Central memory CD8-positive, alpha-beta T cell (primary cell): Measurements from ENCODE around the gene KITLG.
"Not testable (repeated sequence)": the region's sequence is repeated elsewhere in the genome, so short reads cannot be mapped to it uniquely, and the experiment has no call there.

Experiments
- ATAC-seq: fragments of 150-1000 bp; cut with Tn5 transposase; replicated peaks from 2 replicates; pipeline ENCODE4 v1.10.0; 2022; ENCODE audit warnings: mild to moderate bottlenecking, moderate FRiP score, moderate number of reproducible peaks; ENCODE audit not compliant: poor library complexity, severe bottlenecking; ENCODE audit errors: extremely low read depth
- DNase-seq, 2 donors: peaks; one replicate each; pipeline ENCODE4 v3.0.0; 2021; ENCODE audit warnings: low spot score in 2 of 2
- H3K27ac Mint-ChIP-seq: one replicate; pipeline ENCODE4 v1.8.0; 2022; ENCODE audit warnings: low read depth, mild to moderate bottlenecking, moderate library complexity, mixed read lengths
- H3K27me3 Mint-ChIP-seq: one replicate; pipeline ENCODE4 v1.8.0; 2022; ENCODE audit warnings: mixed read lengths
- H3K36me3 Mint-ChIP-seq: one replicate; pipeline ENCODE4 v1.8.0; 2022; ENCODE audit warnings: mild to moderate bottlenecking, moderate library complexity, mixed read lengths; ENCODE audit not compliant: insufficient read depth
- H3K4me1 Mint-ChIP-seq: one replicate; pipeline ENCODE4 v1.8.0; 2022; ENCODE audit warnings: mixed read lengths
- H3K4me3 Mint-ChIP-seq: one replicate; pipeline ENCODE4 v1.8.0; 2022; ENCODE audit warnings: mild to moderate bottlenecking, moderate library complexity, mixed read lengths
- H3K9me3 Mint-ChIP-seq: one replicate; pipeline ENCODE4 v1.8.0; 2022; ENCODE audit warnings: mixed read lengths

The KITLG gene

GRCh38 chr12:88549929-88550328, 30.3 kb downstream of the KITLG start:
- H3K27me3 Mint-ChIP-seq = no peaks in the 10 kb centered on the region
- H3K4me3 Mint-ChIP-seq = no peak overlapping the region
- no peak for DNase-seq
- H3K36me3 Mint-ChIP-seq = no peaks in the 10 kb centered on the region
- ATAC-seq = no peak
- no peaks in the 10 kb centered on the region for H3K9me3 Mint-ChIP-seq
- H3K4me1 Mint-ChIP-seq = no peaks in the 10 kb centered on the region
- H3K27ac Mint-ChIP-seq = no peak overlapping the region

- not testable (repeated sequence) for H3K27me3 Mint-ChIP-seq, DNase-seq, H3K27ac Mint-ChIP-seq, ATAC-seq, H3K4me3 Mint-ChIP-seq, H3K9me3 Mint-ChIP-seq, H3K36me3 Mint-ChIP-seq, H3K4me1 Mint-ChIP-seq
These were observed 32.3 kb downstream of the KITLG start for GRCh38 chr12:88547949-88548348.

GRCh38 chr12:88546853-88547252, 33.4 kb downstream of the KITLG start:
- ATAC-seq (no peak), DNase-seq (no peak)
- no peak overlapping the region for H3K4me3 Mint-ChIP-seq
- no peaks in the 10 kb centered on the region for H3K27me3 Mint-ChIP-seq
- peaks cover 6% of the 10 kb centered on the region for H3K9me3 Mint-ChIP-seq
- H3K4me1 Mint-ChIP-seq = no peaks in the 10 kb centered on the region
- H3K36me3 Mint-ChIP-seq = no peaks in the 10 kb centered on the region
- no peak overlapping the region for H3K27ac Mint-ChIP-seq

- Mint-ChIP-seq H3K27me3 (no peaks in the 10 kb centered on the region), H3K36me3 (no peaks in the 10 kb centered on the region), H3K4me1 (no peaks in the 10 kb centered on the region), H3K27ac (no peak overlapping the region), H3K4me3 (no peak overlapping the region), H3K9me3 (peaks cover 6% of the 10 kb centered on the region)
- ATAC-seq (no peak), DNase-seq (no peak)
These were observed 34.0 kb downstream of the KITLG start for GRCh38 chr12:88546226-88546625.

GRCh38 chr12:88544991-88545980, 35.0 kb downstream of the KITLG start:
- H3K27ac Mint-ChIP-seq = no peak overlapping the region
- H3K4me1 Mint-ChIP-seq = no peaks in the 10 kb centered on the region
- no peaks in the 10 kb centered on the region for H3K27me3 Mint-ChIP-seq
- H3K36me3 Mint-ChIP-seq = no peaks in the 10 kb centered on the region
- ATAC-seq (no peak), DNase-seq (no peak)
- H3K4me3 Mint-ChIP-seq = no peak overlapping the region
- peaks cover 6% of the 10 kb centered on the region for H3K9me3 Mint-ChIP-seq

- peaks cover 6% of the 10 kb centered on the region for H3K9me3 Mint-ChIP-seq
- H3K4me3 Mint-ChIP-seq = no peak overlapping the region
- no peaks in the 10 kb centered on the region for H3K27me3 Mint-ChIP-seq
- DNase-seq = no peak
- H3K4me1 Mint-ChIP-seq = no peaks in the 10 kb centered on the region
- H3K36me3 Mint-ChIP-seq = no peaks in the 10 kb centered on the region
- no peak overlapping the region for H3K27ac Mint-ChIP-seq
- no peak for ATAC-seq
These were observed 40.4 kb downstream of the KITLG start for GRCh38 chr12:88539893-88540292.

GRCh38 chr12:88538697-88539096, 41.6 kb downstream of the KITLG start:
- ATAC-seq (no peak), DNase-seq (no peak)
- Mint-ChIP-seq H3K4me3 (no peak overlapping the region), H3K36me3 (no peaks in the 10 kb centered on the region), H3K4me1 (no peaks in the 10 kb centered on the region), H3K27me3 (no peaks in the 10 kb centered on the region), H3K9me3 (peaks cover 5% of the 10 kb centered on the region), H3K27ac (no peak overlapping the region)

GRCh38 chr12:88538250-88538649, 42.0 kb downstream of the KITLG start:
- Mint-ChIP-seq H3K27me3 (no peaks in the 10 kb centered on the region), H3K36me3 (no peaks in the 10 kb centered on the region), H3K4me1 (no peaks in the 10 kb centered on the region), H3K4me3 (no peak overlapping the region), H3K9me3 (peaks cover under 1% of the 10 kb centered on the region), H3K27ac (no peak overlapping the region)
- ATAC-seq (no peak), DNase-seq (no peak)

- DNase-seq = no peak
- Mint-ChIP-seq H3K4me1 (no peaks in the 10 kb centered on the region), H3K27ac (no peak overlapping the region), H3K27me3 (no peaks in the 10 kb centered on the region), H3K9me3 (peaks cover 4% of the 10 kb centered on the region), H3K36me3 (no peaks in the 10 kb centered on the region), H3K4me3 (no peak overlapping the region)
- ATAC-seq = no peak
These were observed 49.4 kb downstream of the KITLG start for GRCh38 chr12:88530868-88531267.

GRCh38 chr12:88529531-88530488, 50.5 kb downstream of the KITLG start:
- no peaks in the 10 kb centered on the region for H3K36me3 Mint-ChIP-seq
- H3K4me3 Mint-ChIP-seq = no peak overlapping the region
- H3K9me3 Mint-ChIP-seq = peaks cover 4% of the 10 kb centered on the region
- no peak for DNase-seq
- no peak for ATAC-seq
- H3K27ac Mint-ChIP-seq = no peak overlapping the region
- no peaks in the 10 kb centered on the region for H3K27me3 Mint-ChIP-seq
- H3K4me1 Mint-ChIP-seq = no peaks in the 10 kb centered on the region

- DNase-seq (no peak), ATAC-seq (no peak)
- Mint-ChIP-seq H3K36me3 (no peaks in the 10 kb centered on the region), H3K4me1 (no peaks in the 10 kb centered on the region), H3K4me3 (no peak overlapping the region), H3K9me3 (peaks cover under 1% of the 10 kb centered on the region), H3K27ac (no peak overlapping the region), H3K27me3 (no peaks in the 10 kb centered on the region)
These were observed 57.3 kb downstream of the KITLG start for GRCh38 chr12:88522961-88523360.

GRCh38 chr12:88520436-88520820, 59.8 kb downstream of the KITLG start:
- no peak overlapping the region for H3K4me3 Mint-ChIP-seq
- ATAC-seq = no peak
- no peaks in the 10 kb centered on the region for H3K27me3 Mint-ChIP-seq
- H3K4me1 Mint-ChIP-seq = no peaks in the 10 kb centered on the region
- H3K9me3 Mint-ChIP-seq = no peaks in the 10 kb centered on the region
- DNase-seq = no peak
- H3K27ac Mint-ChIP-seq = no peak overlapping the region
- no peaks in the 10 kb centered on the region for H3K36me3 Mint-ChIP-seq
